ENCODE measurements around the gene JAZF1.

JAZF1 gene

GRCh38 chr7:28093623-28094232 is 86.9 kb downstream of the JAZF1 start:
- ATAC-seq = peak; percentile 93
- TF ChIP-seq ARNTL (CRISPR knock-in tag; IDR thresholded peaks at IDR 0.05; ENCODE audit: borderline replicate concordance, low read depth) (no peak), PPARA (CRISPR knock-in tag; IDR thresholded peaks at IDR 0.05; ENCODE audit: borderline replicate concordance) (no peak), TOX (CRISPR knock-in tag; IDR thresholded peaks at IDR 0.05; ENCODE audit: borderline replicate concordance) (no peak), GLIS3 (CRISPR knock-in tag; IDR thresholded peaks at IDR 0.05) (no peak), SNAI2 (CRISPR knock-in tag; IDR thresholded peaks at IDR 0.05) (no peak), ZC3H10 (CRISPR knock-in tag; IDR thresholded peaks at IDR 0.05) (no peak), ISL1 (CRISPR knock-in tag; IDR thresholded peaks at IDR 0.05) (no peak), OSR1 (CRISPR knock-in tag; IDR thresholded peaks at IDR 0.05) (no peak), PATZ1 (CRISPR knock-in tag; IDR thresholded peaks at IDR 0.05; ENCODE audit: borderline replicate concordance) (no peak), TSHZ2 (CRISPR knock-in tag; IDR thresholded peaks at IDR 0.05) (no peak), BACH2 (CRISPR knock-in tag; IDR thresholded peaks at IDR 0.05; ENCODE audit: borderline replicate concordance) (no peak), RARB (CRISPR knock-in tag; IDR thresholded peaks at IDR 0.05) (no peak)

GRCh38 chr7:28091190-28091589 is 89.4 kb downstream of the JAZF1 start:
- TF ChIP-seq ZNF70 (CRISPR knock-in tag; IDR thresholded peaks at IDR 0.05) (no peak), TSHZ2 (CRISPR knock-in tag; IDR thresholded peaks at IDR 0.05) (no peak), POU6F1 (CRISPR knock-in tag; IDR thresholded peaks at IDR 0.05; ENCODE audit: borderline replicate concordance, low read depth) (no peak), SNAI2 (CRISPR knock-in tag; IDR thresholded peaks at IDR 0.05) (no peak), PATZ1 (CRISPR knock-in tag; IDR thresholded peaks at IDR 0.05; ENCODE audit: borderline replicate concordance) (no peak)
- no peak for ATAC-seq

- no peak for ATAC-seq
- no peak for TF ChIP-seq POU6F1 (CRISPR knock-in tag; IDR thresholded peaks at IDR 0.05; ENCODE audit: borderline replicate concordance, low read depth)
- TF ChIP-seq PATZ1 (CRISPR knock-in tag; IDR thresholded peaks at IDR 0.05; ENCODE audit: borderline replicate concordance) = no peak
- no peak for TF ChIP-seq TCF4 (CRISPR knock-in tag; IDR thresholded peaks at IDR 0.05; ENCODE audit: borderline replicate concordance)
- no peak for TF ChIP-seq ZNF565 (CRISPR knock-in tag; conservative IDR thresholded peaks at IDR 0.05; ENCODE audit: low read depth)
- TF ChIP-seq RARB (CRISPR knock-in tag; IDR thresholded peaks at IDR 0.05) = no peak
- no peak for TF ChIP-seq TSHZ2 (CRISPR knock-in tag; IDR thresholded peaks at IDR 0.05)
- no peak for TF ChIP-seq BACH2 (CRISPR knock-in tag; IDR thresholded peaks at IDR 0.05; ENCODE audit: borderline replicate concordance)
Measured at GRCh38 chr7:28088901-28089714, 91.5 kb downstream of the JAZF1 start.
